HFFc6 (cell line): ENCODE results near the gene IL21. TPM values are rescaled to one million over a fixed set of nuclear protein-coding genes. Genes with fewer than 3 reads are reported as not detected.

Experiments used
- DNase-seq: peaks from one replicate; pipeline ENCODE4 v3.0.0-alpha.2; 2018
- H3K27ac Mint-ChIP-seq: 2 replicates; pipeline ENCODE4 v1.8.0; 2020; ENCODE audit warnings: mild to moderate bottlenecking, mixed read lengths
- H3K27me3 Mint-ChIP-seq: 2 replicates; pipeline ENCODE4 v1.8.0; 2021; ENCODE audit warnings: mild to moderate bottlenecking, moderate library complexity, mixed read lengths; ENCODE audit not compliant: insufficient read depth
- H3K36me3 Mint-ChIP-seq: 2 replicates; pipeline ENCODE4 v1.8.0; 2021; ENCODE audit warnings: low read depth, mixed read lengths
- H3K4me1 Mint-ChIP-seq: 2 replicates; pipeline ENCODE4 v1.8.0; 2020; ENCODE audit warnings: low read depth, mixed read lengths
- H3K4me3 Mint-ChIP-seq: 2 replicates; pipeline ENCODE4 v1.8.0; 2020; ENCODE audit warnings: mild to moderate bottlenecking, moderate library complexity, mixed read lengths
- H3K9me3 Mint-ChIP-seq: 2 replicates; pipeline ENCODE4 v1.8.0; 2020; ENCODE audit warnings: mild to moderate bottlenecking, mixed read lengths
- total RNA-seq, 6 experiments: library from RNA; stranded (reverse); fragmentation: NEBNext Ultra II Directional; extraction: Animal tissue kit (Norgen Biotek cat#: 25700); gene quantifications; 2 replicates in 1 of 6; 3 replicates in 5 of 6; pipeline ENCODE4 v1.2.3, GENCODE V29; 2021
- TF ChIP-seq, protein P1 (sequence below): fragments of 200-600 bp; sonication (generic); IDR thresholded peaks from 2 replicates; pipeline ENCODE4 v1.5.0; 2021; ENCODE audit warnings: antibody characterized with exemption, mild to moderate bottlenecking

IL21 gene
- total RNA-seq, 6 experiments from 2014 or later, result not detected

DNA sequence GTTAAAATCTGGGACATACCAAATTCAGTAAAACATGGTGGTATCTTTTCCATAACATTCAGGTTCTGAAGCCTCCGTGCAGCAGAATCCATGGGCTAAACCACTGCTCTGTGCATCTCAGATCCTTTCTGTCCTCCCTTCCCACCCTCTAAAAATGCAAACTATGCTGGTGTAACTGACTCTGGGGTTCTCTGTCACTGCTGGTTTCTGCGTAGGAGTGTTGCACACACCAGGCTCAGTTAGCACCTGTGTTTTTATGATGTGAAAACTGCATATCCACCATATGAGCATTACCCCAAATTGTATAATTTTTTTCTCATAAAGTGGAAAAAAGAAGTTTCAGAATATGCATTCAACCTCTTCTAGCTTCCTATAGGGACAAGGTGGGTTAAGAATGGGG lies 22.4 kb upstream of the IL21 start:
- no peaks in the 10 kb centered on the region for H3K36me3 Mint-ChIP-seq
- H3K27me3 Mint-ChIP-seq, result peaks cover 17% of the 10 kb centered on the region
- DNase-seq, result no peak
- no peak overlapping the region for H3K4me3 Mint-ChIP-seq
- TF ChIP-seq, protein P1, sequence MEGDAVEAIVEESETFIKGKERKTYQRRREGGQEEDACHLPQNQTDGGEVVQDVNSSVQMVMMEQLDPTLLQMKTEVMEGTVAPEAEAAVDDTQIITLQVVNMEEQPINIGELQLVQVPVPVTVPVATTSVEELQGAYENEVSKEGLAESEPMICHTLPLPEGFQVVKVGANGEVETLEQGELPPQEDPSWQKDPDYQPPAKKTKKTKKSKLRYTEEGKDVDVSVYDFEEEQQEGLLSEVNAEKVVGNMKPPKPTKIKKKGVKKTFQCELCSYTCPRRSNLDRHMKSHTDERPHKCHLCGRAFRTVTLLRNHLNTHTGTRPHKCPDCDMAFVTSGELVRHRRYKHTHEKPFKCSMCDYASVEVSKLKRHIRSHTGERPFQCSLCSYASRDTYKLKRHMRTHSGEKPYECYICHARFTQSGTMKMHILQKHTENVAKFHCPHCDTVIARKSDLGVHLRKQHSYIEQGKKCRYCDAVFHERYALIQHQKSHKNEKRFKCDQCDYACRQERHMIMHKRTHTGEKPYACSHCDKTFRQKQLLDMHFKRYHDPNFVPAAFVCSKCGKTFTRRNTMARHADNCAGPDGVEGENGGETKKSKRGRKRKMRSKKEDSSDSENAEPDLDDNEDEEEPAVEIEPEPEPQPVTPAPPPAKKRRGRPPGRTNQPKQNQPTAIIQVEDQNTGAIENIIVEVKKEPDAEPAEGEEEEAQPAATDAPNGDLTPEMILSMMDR, result no peak
- no peaks in the 10 kb centered on the region for H3K4me1 Mint-ChIP-seq
- H3K9me3 Mint-ChIP-seq, result no peaks in the 10 kb centered on the region
- H3K27ac Mint-ChIP-seq, result no peak overlapping the region

DNA sequence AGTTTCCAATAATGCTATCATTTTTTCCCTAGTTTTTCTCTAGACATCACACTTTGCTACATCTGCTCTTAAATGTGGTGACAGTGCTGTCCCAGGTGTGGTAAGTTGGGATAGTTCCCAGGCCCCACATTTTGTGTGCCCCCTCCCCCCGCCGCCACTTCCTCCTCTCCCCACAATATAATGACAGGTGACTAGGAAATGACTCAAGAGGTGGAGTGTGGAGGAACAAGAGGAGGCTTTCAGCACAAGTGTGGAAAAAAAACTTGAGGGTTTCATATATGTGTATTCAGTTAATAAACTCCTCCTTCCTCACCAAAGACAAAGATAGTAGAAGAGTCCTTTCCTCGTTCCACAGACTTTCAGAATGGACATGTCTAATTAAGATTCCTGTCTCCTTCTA lies 18.3 kb upstream of the IL21 start:
- Mint-ChIP-seq H3K9me3 (no peaks in the 10 kb centered on the region), H3K27ac (no peak overlapping the region), H3K4me1 (no peaks in the 10 kb centered on the region), H3K27me3 (peaks cover 12% of the 10 kb centered on the region), H3K36me3 (no peaks in the 10 kb centered on the region), H3K4me3 (no peak overlapping the region)
- TF ChIP-seq, protein P1, result no peak
- no peak for DNase-seq

DNA sequence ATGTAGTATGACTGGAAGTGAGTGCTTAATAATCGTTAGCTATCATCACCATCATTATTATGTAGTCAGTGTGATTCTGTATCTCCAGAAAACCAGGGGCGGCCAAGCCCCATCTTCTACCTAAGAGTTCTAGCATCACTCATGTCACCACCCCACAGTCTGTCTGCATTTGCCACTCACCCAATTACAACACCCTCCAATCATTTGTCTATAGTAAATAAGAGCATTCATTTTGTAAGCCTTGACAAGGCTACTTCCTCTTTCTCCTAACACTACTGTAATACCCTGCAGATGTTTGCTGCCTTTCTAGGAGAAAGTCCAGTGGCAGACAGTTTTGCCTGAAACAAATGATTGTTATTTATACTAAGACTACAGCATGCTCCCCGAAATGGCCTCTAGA lies 15.8 kb upstream of the IL21 start:
- DNase-seq, result no peak
- H3K4me3 Mint-ChIP-seq, result no peak overlapping the region
- no peaks in the 10 kb centered on the region for H3K9me3 Mint-ChIP-seq
- H3K27me3 Mint-ChIP-seq, result peaks cover 9% of the 10 kb centered on the region
- peaks cover 10% of the 10 kb centered on the region for H3K4me1 Mint-ChIP-seq
- no peaks in the 10 kb centered on the region for H3K36me3 Mint-ChIP-seq
- H3K27ac Mint-ChIP-seq, result no peak overlapping the region
- TF ChIP-seq, protein P1, result no peak

DNA sequence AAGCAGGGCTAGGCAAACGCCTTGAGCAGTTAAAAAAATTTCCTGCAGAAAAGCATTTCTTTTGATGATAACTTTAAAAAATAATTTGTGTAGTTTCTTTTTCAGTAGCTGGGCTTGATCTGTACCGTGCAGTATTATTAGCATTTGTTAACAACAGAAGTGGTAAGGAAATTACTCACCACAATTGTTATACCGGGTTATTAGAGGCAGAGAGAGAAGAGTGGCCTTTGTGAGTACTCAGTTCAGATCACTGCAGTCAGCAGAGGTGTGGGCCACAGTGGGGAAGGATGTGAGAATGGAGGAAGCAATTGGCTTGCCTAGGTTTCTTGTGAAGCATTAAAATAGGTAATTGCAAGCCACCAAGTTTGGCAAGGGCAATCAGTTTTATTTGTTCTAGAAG lies 14.3 kb upstream of the IL21 start:
- Mint-ChIP-seq H3K9me3 (no peaks in the 10 kb centered on the region), H3K27ac (no peak overlapping the region), H3K4me1 (peaks cover 10% of the 10 kb centered on the region), H3K27me3 (peaks cover 14% of the 10 kb centered on the region), H3K36me3 (no peaks in the 10 kb centered on the region), H3K4me3 (no peak overlapping the region)
- no peak for DNase-seq
- TF ChIP-seq, protein P1, result no peak

DNA sequence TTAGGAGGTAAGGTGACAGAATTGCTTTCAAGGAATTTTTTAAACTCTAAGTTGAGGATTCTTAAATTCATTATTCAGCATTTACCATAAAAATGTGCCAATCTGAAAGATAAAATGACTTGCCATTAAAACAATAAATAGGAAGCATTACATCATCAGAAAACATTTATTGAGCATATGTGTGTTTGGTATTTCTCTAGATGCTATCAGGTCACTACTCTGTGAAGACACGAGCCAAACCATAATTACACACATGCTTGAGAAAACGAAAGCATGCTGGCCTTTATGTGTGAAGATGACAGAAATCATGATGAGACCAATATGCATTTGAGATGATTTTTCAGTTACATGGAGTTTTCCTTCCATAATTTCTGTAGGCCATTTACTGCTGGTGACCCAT lies 12.3 kb upstream of the IL21 start:
- no peak overlapping the region for H3K27ac Mint-ChIP-seq
- peaks cover 14% of the 10 kb centered on the region for H3K27me3 Mint-ChIP-seq
- TF ChIP-seq, protein P1, result no peak
- H3K9me3 Mint-ChIP-seq, result no peaks in the 10 kb centered on the region
- peak overlapping the region; percentile 20; the same call in 1 of the 2 replicates for H3K4me3 Mint-ChIP-seq
- H3K4me1 Mint-ChIP-seq, result peaks cover 10% of the 10 kb centered on the region
- DNase-seq, result no peak
- no peaks in the 10 kb centered on the region for H3K36me3 Mint-ChIP-seq
